Activated naive CD4-positive, alpha-beta T cell treated with anti-CD3 and anti-CD28 coated beads, Interleukin-2, amount 50 U/mL, for 24 hours (primary cell): ENCODE data around the gene TFF3.

Experiments used
- H3K27ac Mint-ChIP-seq: one replicate; pipeline ENCODE4 v1.8.0; 2021; ENCODE audit warnings: mild to moderate bottlenecking, mixed read lengths
- H3K27me3 Mint-ChIP-seq: one replicate; pipeline ENCODE4 v1.8.0; 2021; ENCODE audit warnings: mixed read lengths
- H3K36me3 Mint-ChIP-seq: one replicate; pipeline ENCODE4 v1.8.0; 2021; ENCODE audit warnings: mixed read lengths
- H3K4me1 Mint-ChIP-seq: one replicate; pipeline ENCODE4 v1.8.0; 2021; ENCODE audit warnings: mixed read lengths
- H3K4me3 Mint-ChIP-seq: one replicate; pipeline ENCODE4 v1.8.0; 2021; ENCODE audit warnings: mild to moderate bottlenecking, mixed read lengths
- H3K9me3 Mint-ChIP-seq: one replicate; pipeline ENCODE4 v1.8.0; 2021; ENCODE audit warnings: mixed read lengths

The TFF3 gene

GRCh38 chr21:42264245-42265195 is 50.7 kb downstream of the TFF3 start:
- no peak overlapping the region for H3K27ac Mint-ChIP-seq
- H3K36me3 Mint-ChIP-seq, result no peaks in the 10 kb centered on the region
- no peaks in the 10 kb centered on the region for H3K27me3 Mint-ChIP-seq
- H3K4me1 Mint-ChIP-seq, result peaks cover 34% of the 10 kb centered on the region
- no peak overlapping the region for H3K4me3 Mint-ChIP-seq
- H3K9me3 Mint-ChIP-seq, result no peaks in the 10 kb centered on the region

DNA sequence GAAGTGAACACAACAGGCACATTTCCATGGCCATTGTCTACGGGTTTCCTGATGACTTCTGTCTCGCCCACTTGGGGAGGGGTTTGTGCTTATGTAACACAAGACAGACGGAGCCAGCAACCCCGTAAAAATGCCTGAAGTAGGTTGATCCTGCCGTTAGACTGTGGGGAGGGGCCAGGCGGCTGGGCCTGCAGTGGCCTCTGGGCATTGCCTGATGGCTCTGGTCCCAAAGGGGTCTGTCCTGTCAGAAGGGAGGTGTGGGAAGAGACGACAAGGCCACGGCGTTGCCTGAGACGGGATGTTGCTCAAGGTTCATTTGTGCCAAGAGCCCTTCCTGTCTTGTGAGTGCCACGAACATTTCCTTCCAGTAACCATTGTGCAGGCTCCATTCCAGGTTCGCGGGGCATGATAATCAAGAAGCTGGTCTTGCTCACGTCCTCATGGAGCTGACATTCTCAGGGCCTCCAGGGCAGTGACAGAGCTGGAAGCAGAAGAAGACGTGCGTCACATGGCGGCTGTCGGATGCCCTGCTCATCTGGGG is 51.5 kb downstream of the TFF3 start:
- H3K36me3 Mint-ChIP-seq, result no peaks in the 10 kb centered on the region
- H3K4me3 Mint-ChIP-seq, result no peak overlapping the region
- no peak overlapping the region for H3K27ac Mint-ChIP-seq

DNA sequence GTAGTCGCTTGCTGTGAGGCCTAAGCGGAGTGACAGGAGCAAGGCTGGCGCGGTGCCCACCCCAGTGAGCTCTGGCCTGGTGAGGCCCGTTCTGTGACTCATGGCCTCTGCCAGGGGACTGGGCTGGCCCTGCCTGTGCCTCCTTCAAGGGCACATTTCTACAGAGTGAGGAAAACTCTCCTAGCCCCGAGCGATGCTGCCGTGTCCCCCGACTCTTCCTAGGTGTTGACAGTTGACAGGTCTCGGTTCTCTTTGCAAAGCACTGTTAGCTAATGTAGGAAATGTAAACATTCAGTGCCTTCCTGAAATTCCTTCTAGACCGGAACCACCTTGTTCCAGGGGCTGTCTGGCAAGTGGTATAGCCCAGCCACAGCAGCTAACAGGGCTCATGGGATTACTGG is 52.4 kb downstream of the TFF3 start:
- Mint-ChIP-seq H3K27me3 (no peaks in the 10 kb centered on the region), H3K4me1 (peaks cover 31% of the 10 kb centered on the region), H3K27ac (no peak overlapping the region), H3K36me3 (no peaks in the 10 kb centered on the region), H3K4me3 (no peak overlapping the region), H3K9me3 (no peaks in the 10 kb centered on the region)

More for the DNA sequence above, 51.5 kb downstream of the TFF3 start:
- Mint-ChIP-seq H3K9me3 (no peaks in the 10 kb centered on the region), H3K4me1 (peaks cover 30% of the 10 kb centered on the region), H3K27me3 (no peaks in the 10 kb centered on the region)

DNA sequence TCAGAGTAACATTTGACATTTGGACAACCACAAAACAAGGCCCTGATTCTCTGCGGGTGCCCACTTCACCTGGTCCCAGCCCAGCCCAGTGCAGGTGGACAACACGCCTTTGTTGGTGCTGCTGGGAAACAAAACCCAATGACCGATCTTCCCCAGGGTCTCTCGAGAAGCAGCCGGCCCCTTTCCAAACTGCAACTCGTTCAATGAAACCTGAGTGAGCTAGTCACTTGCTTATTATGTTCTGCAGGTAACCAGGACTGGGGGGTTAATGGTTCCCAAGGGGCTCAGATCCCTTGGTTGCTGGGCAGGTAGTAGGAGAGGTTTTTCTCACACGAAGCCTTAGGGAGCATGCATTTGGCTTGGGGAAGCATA is 53.4 kb downstream of the TFF3 start:
- H3K9me3 Mint-ChIP-seq, result no peaks in the 10 kb centered on the region
- no peak overlapping the region for H3K27ac Mint-ChIP-seq
- H3K27me3 Mint-ChIP-seq, result no peaks in the 10 kb centered on the region
- no peaks in the 10 kb centered on the region for H3K36me3 Mint-ChIP-seq
- H3K4me3 Mint-ChIP-seq, result no peak overlapping the region
- peaks cover 26% of the 10 kb centered on the region for H3K4me1 Mint-ChIP-seq
